Fibroblast of lung (primary cell): ENCODE results near the gene ALX3. TPM values are rescaled to one million over a fixed set of nuclear protein-coding genes. Genes with fewer than 3 reads are reported as not detected.
A peak's percentile ranks its signal among the peaks of the same experiment; 100 is the strongest.

ENCODE experiments used
- DNase-seq, 2 donors: peaks; one replicate each; pipeline versions ENCODE4 v3.0.0 to v3.0.0-alpha.2; 2010; ENCODE audit warnings: low read depth in 2 of 2
- H2AFZ ChIP-seq: 2 replicates; pipeline ENCODE4 v1.5.1; 2012; ENCODE audit warnings: low read length, control low read depth, inconsistent platforms
- H3K27ac ChIP-seq: 2 replicates; pipeline ENCODE4 v1.5.1; 2011; ENCODE audit warnings: low read length, control low read depth; ENCODE audit not compliant: insufficient read depth
- H3K27me3 ChIP-seq: 2 replicates; pipeline ENCODE4 v1.5.1; 2011; ENCODE audit warnings: mild to moderate bottlenecking, low read length; ENCODE audit not compliant: control insufficient read depth, insufficient read depth
- H3K36me3 ChIP-seq: 2 replicates; pipeline ENCODE4 v1.5.1; 2011; ENCODE audit warnings: low read length; ENCODE audit not compliant: control insufficient read depth, insufficient read depth
- H3K4me1 ChIP-seq: 2 replicates; pipeline ENCODE4 v1.5.1; 2011; ENCODE audit warnings: low read length; ENCODE audit not compliant: control insufficient read depth, insufficient read depth; ENCODE audit errors: extremely low read depth
- H3K4me2 ChIP-seq: 2 replicates; pipeline ENCODE4 v1.5.1; 2011; ENCODE audit warnings: low read length, control low read depth; ENCODE audit not compliant: insufficient read depth; ENCODE audit errors: extremely low read depth
- H3K4me3 ChIP-seq, 4 experiments: fragments of 200-600 bp in 1 of 4; sonication (generic) in 1 of 4; replicated peaks in 1 of 4; 2 replicates each; pipeline ENCODE4 v1.5.1; 2011 to 2016; ENCODE audit warnings: low read length in 4 of 4, low read depth in 3 of 4, mild to moderate bottlenecking in 3 of 4, control low read depth in 2 of 4, inconsistent platforms in 1 of 4, mixed read lengths in 1 of 4; ENCODE audit not compliant: insufficient read depth in 1 of 4; ENCODE audit errors: control extremely low read depth in 1 of 4
- H3K79me2 ChIP-seq: 2 replicates; pipeline ENCODE4 v1.5.1; 2012; ENCODE audit warnings: mild to moderate bottlenecking, low read length, inconsistent platforms; ENCODE audit not compliant: control insufficient read depth, insufficient read depth
- H3K9ac ChIP-seq: 2 replicates; pipeline ENCODE4 v1.5.1; 2011; ENCODE audit warnings: mild to moderate bottlenecking, low read length, control low read depth; ENCODE audit not compliant: insufficient read depth
- H3K9me3 ChIP-seq: 2 replicates; pipeline ENCODE4 v1.5.1; 2012; ENCODE audit warnings: low read depth, low read length; ENCODE audit not compliant: control insufficient read depth, insufficient read depth
- H4K20me1 ChIP-seq: 2 replicates; pipeline ENCODE4 v1.5.1; 2011; ENCODE audit warnings: low read length; ENCODE audit not compliant: control insufficient read depth, insufficient read depth; ENCODE audit errors: extremely low read depth
- EZH2 ChIP-seq: IDR thresholded peaks from 2 replicates; pipeline ENCODE4 v1.5.1; 2012; ENCODE audit warnings: low read length, control low read depth, mild to moderate bottlenecking; ENCODE audit errors: missing control alignments
- polyA plus RNA-seq, 2 donors: library from polyadenylated mRNA; depleted of rRNA in 1 of 2; stranded (reverse) in 1 of 2; unstranded in 1 of 2; fragments of >200 nt; gene quantifications; 2 replicates each; pipeline ENCODE4 v1.2.1, GENCODE V29; 2011 to 2012; ENCODE audit warnings: missing spikeins in 1 of 2
- total RNA-seq: library from RNA; depleted of rRNA; stranded (reverse); fragments of >200 nt; gene quantifications from 2 replicates; pipeline ENCODE4 v1.2.1, GENCODE V29; 2014
- TF ChIP-seq, protein P1 (sequence below), 2 donors: IDR thresholded peaks in 1 of 2; conservative IDR thresholded peaks in 1 of 2; 1 replicate in 1 of 2; 2 replicates in 1 of 2; pipeline ENCODE4 v1.5.1; 2011 to 2012; ENCODE audit warnings: low read length in 2 of 2, control low read depth in 1 of 2, inconsistent platforms in 1 of 2, low read depth in 1 of 2, mild to moderate bottlenecking in 1 of 2

The ALX3 gene
- total and polyA plus RNA-seq, 2 donors (not counting 1 experiment from before 2014, with no cell fraction given): not detected

DNA sequence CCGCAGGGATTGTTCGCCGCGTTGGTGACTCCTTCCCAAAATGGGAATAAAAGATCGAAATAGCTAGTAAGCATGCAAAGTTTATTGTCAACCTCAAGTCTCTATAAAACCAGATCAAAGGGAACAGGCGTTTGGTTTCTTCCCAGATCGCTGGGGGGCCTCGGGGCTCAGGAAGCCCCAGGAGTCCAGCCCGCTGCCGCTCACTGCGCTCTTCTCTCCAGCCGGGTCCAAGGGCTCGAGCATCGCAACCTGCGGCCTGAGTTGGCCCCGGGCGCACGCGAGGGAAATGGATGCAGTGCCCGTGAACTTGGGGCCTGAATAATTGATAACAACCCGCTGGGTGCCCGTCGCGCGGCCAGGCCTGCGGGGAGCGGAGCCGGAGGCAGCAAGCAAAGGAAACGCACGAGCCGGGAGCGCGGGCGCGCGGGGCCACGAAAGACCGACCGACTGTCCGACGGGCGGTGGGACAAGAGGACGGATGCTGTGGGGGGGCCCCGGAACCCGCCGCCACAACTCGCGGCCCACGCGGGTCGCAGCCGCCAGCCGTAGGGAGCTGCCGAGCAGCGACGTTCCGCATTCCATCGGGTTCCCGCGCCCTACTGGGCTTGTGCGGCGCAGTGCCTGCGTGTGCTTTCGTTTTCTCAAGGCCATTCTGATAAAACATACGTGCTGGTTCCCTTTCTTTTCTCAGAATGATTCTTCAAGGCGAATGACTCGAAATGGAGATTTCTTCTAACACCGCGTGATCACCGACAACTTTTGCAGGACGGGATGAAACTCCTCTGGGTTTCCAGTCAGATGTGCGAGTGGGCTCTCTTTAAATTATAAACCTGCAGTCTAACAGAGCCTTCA is 14.0 kb upstream of the ALX3 start:
- Histone ChIP-seq H3K9me3 (no peaks in the 10 kb centered on the region), H3K79me2 (no peaks in the 10 kb centered on the region), H3K9ac (peak overlapping the region; percentile 3), H3K27me3 (peaks cover 36% of the 10 kb centered on the region), H3K36me3 (no peaks in the 10 kb centered on the region), H3K4me3 (peak overlapping the region; percentile 22 to 59 (median 44)), H3K4me1 (no peaks in the 10 kb centered on the region), H3K27ac (no peak overlapping the region), H3K4me2 (peak overlapping the region; percentile 88), H2AFZ (peak overlapping the region; percentile 7), H4K20me1 (no peaks in the 10 kb centered on the region)
- peak; percentile 69 for TF ChIP-seq EZH2
- TF ChIP-seq, protein P1, sequence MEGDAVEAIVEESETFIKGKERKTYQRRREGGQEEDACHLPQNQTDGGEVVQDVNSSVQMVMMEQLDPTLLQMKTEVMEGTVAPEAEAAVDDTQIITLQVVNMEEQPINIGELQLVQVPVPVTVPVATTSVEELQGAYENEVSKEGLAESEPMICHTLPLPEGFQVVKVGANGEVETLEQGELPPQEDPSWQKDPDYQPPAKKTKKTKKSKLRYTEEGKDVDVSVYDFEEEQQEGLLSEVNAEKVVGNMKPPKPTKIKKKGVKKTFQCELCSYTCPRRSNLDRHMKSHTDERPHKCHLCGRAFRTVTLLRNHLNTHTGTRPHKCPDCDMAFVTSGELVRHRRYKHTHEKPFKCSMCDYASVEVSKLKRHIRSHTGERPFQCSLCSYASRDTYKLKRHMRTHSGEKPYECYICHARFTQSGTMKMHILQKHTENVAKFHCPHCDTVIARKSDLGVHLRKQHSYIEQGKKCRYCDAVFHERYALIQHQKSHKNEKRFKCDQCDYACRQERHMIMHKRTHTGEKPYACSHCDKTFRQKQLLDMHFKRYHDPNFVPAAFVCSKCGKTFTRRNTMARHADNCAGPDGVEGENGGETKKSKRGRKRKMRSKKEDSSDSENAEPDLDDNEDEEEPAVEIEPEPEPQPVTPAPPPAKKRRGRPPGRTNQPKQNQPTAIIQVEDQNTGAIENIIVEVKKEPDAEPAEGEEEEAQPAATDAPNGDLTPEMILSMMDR (conservative IDR thresholded peaks at IDR 0.05 in 1 of 2, IDR thresholded peaks at IDR 0.05 in 1 of 2; ENCODE audit: low read depth in 1 of 2, low read length in 2 of 2): no peak
- DNase-seq: peak; percentile 43 to 50

DNA sequence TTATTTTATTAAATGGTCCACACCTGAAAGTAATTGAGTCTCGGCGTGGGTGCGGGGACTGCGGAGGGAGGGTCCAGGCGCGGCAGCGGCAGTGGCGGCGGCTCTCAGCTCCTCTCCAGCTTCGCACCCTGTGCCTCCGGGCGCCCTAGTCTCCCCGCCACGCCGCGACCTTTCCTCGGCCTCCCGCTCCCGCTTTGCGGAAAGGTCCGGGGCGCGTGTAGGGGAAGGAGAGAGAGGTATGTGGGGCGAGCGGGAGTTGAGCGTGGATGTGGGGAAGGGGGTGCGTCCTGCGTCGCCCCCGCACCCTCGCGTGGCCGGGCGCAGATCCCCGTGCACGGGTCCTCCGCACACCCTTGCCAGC is 13.4 kb upstream of the ALX3 start:
- peak overlapping the region in 3 of 4 experiments; percentile 38 to 59 (median 49) for H3K4me3 ChIP-seq

More for the DNA sequence above, 13.4 kb upstream of the ALX3 start:
- Histone ChIP-seq H2AFZ (no peak overlapping the region), H3K4me2 (peak overlapping the region; percentile 88), H3K27me3 (peaks cover 36% of the 10 kb centered on the region), H3K9ac (no peak overlapping the region), H3K27ac (no peak overlapping the region), H3K36me3 (no peaks in the 10 kb centered on the region), H4K20me1 (no peaks in the 10 kb centered on the region), H3K9me3 (no peaks in the 10 kb centered on the region), H3K79me2 (no peaks in the 10 kb centered on the region), H3K4me1 (no peaks in the 10 kb centered on the region)
- TF ChIP-seq, protein P1 (conservative IDR thresholded peaks at IDR 0.05 in 1 of 2, IDR thresholded peaks at IDR 0.05 in 1 of 2; ENCODE audit: low read depth in 1 of 2, low read length in 2 of 2): no peak
- peak; percentile 70 for TF ChIP-seq EZH2
- no peak for DNase-seq
